ENCODE results near the gene COL18A1. TPM values are rescaled to one million over a fixed set of nuclear protein-coding genes. Genes with fewer than 3 reads are reported as not detected.

COL18A1 gene
- total and polyA plus RNA-seq, 2 of the 8 experiments (the other 6 are each of a cell fraction or from before 2014, with no cell fraction given): 145 to 201 TPM

DNA sequence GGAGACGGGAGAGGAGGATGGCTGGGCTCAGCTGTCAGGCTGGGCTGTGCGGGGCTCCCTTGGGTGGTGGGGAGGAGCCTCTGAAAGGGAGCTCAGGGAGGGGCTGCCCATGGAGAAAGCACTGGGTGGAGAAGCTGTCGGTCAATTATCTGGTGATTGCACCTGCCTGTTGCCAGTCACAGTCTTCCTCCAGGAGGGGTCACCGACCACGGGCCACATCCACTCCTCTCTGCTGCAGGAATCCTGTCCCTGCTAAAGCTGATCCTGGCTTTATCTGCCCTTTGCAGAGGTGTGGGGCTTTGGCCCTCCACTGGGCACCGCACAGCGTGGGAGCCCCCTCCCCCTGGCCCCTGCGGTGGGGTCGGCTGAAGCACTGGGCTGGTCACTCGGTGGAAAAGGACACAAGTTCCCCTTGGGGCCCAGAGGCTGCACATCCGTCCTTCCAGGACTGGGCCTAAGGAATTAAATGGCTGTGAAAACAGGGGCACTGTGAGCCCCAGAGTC, 21.8 kb upstream of the COL18A1 start:
- H2BK5ac ChIP-seq (ENCODE audit: low read depth, low read length): no peak overlapping the region
- H3K18ac ChIP-seq (ENCODE audit: extremely low read depth, low read length): peak overlapping the region; percentile 32; the same call in 1 of the 2 replicates
- peaks cover 0 to 3% of the 10 kb centered on the region in 2 experiments; a peak in 1 of 4 replicates for H3K9me3 ChIP-seq (ENCODE audit: insufficient read depth in 2 of 2, low read depth in 1 of 2, low read length in 1 of 2)
- no peak overlapping the region for H4K8ac ChIP-seq (ENCODE audit: extremely low read depth, insufficient read depth, low read length)
- no peaks in the 10 kb centered on the region for H3K23me2 ChIP-seq (ENCODE audit: low read depth, low read length)
- 0 out of 2 replicates have a peak overlapping the region, but pooled peaks have one; percentile 72 for H2BK20ac ChIP-seq (ENCODE audit: low read length)
- peaks cover 2 to 6% (median 5%) of the 10 kb centered on the region in 4 experiments for H3K4me1 ChIP-seq (replicated peaks in 1 of 4; ENCODE audit: control insufficient read depth in 3 of 4, insufficient read depth in 4 of 4, low read length in 3 of 4)
- no peaks in the 10 kb centered on the region for H4K20me1 ChIP-seq (replicated peaks in 1 of 2; ENCODE audit: control insufficient read depth in 1 of 2, insufficient read depth in 2 of 2, low read length in 2 of 2)
- no peak overlapping the region for H3K56ac ChIP-seq (replicated peaks; ENCODE audit: insufficient read length, low read depth, low read length)
- no peaks in the 10 kb centered on the region for H3K79me2 ChIP-seq (ENCODE audit: control insufficient read depth in 1 of 2, insufficient read depth in 2 of 2, low read length in 2 of 2)
- H2AK5ac ChIP-seq (ENCODE audit: low read depth, low read length): no peak overlapping the region
- TF ChIP-seq EP300 (IDR thresholded peaks at IDR 0.05; ENCODE audit: borderline replicate concordance in 1 of 2, low read depth in 2 of 2, low read length in 2 of 2) (no peak), KDM5A (IDR thresholded peaks at IDR 0.05; ENCODE audit: low read length) (no peak), SIRT6 (IDR thresholded peaks at IDR 0.05; ENCODE audit: low read length) (no peak), CTBP2 (IDR thresholded peaks at IDR 0.05; ENCODE audit: borderline replicate concordance, insufficient read depth, insufficient read length, low read length) (no peak), EZH2 (IDR thresholded peaks at IDR 0.05; ENCODE audit: low read depth, low read length, severe bottlenecking) (no peak), PHF8 (conservative IDR thresholded peaks at IDR 0.05; ENCODE audit: low read depth, low read length) (no peak), SP1 (IDR thresholded peaks at IDR 0.05; ENCODE audit: low read depth, low read length) (no peak)
- no peak overlapping the region for H2AFZ ChIP-seq (ENCODE audit: low read length)
- H3K14ac ChIP-seq (ENCODE audit: insufficient read length): no peak overlapping the region
- ChIA-PET POLR2A (ENCODE audit: partially characterized antibody) (interaction anchor here (1.0 to 1.6 kb wide), 2 partner anchors 9 to 58 kb away, joined by 3 to 4 read pairs; no protein-coding TSS in a partner anchor), CTCF (ENCODE audit: partially characterized antibody) (interaction anchor here (1.1 to 3.3 kb wide), 5 partner anchors 10 to 91 kb away, joined by 3 to 10 read pairs (median 5); no protein-coding TSS in a partner anchor)
- DNase-seq (ENCODE audit: low read depth in 1 of 2, low spot score in 2 of 2) (no peak), FAIRE-seq (no peak)
- H2BK12ac ChIP-seq (ENCODE audit: low read depth, low read length): peak overlapping the region; percentile 75; the same call in 1 of the 2 replicates
- H3K4ac ChIP-seq (replicated peaks; ENCODE audit: insufficient read length, low read depth, low read length): no peak overlapping the region
- no peak overlapping the region for H4K91ac ChIP-seq (replicated peaks; ENCODE audit: insufficient read length, low read length)
- H3K4me3 ChIP-seq (ENCODE audit: extremely low read depth in 1 of 4, insufficient read depth in 2 of 4, low read depth in 3 of 4, low read length in 4 of 4): no peak overlapping the region
- no peaks in the 10 kb centered on the region for H3K36me3 ChIP-seq (ENCODE audit: control insufficient read depth in 2 of 4, insufficient read depth in 4 of 4, low read length in 3 of 4)
- no peak overlapping the region for H3K27ac ChIP-seq (ENCODE audit: low read depth, low read length)
- no peak overlapping the region for H4K5ac ChIP-seq (ENCODE audit: insufficient read length, low read depth, low read length)
- H3K27me3 ChIP-seq (replicated peaks in 1 of 4; ENCODE audit: control insufficient read depth in 3 of 4, extremely low read depth in 1 of 4, insufficient read depth in 3 of 4, low read length in 3 of 4): no peaks in the 10 kb centered on the region
- WGBS, 2 experiments (ENCODE audit: extremely low coverage in 1 of 2, insufficient coverage in 1 of 2, insufficient read length in 1 of 2, insufficient replicate concordance in 2 of 2, low coverage in 1 of 2, low lambda C conversion rate in 2 of 2, missing lambda C conversion rate in 1 of 2): 89% methylated on average over 11 of the region's 11 CpGs; no CpG with 5 or more reads in 1 of the 2 experiments
- peak overlapping the region; percentile 88; the same call in 1 of the 2 replicates for H2BK15ac ChIP-seq (ENCODE audit: low read length)
- no peak overlapping the region for H2BK120ac ChIP-seq (replicated peaks; ENCODE audit: low read depth, low read length)
- no peak overlapping the region for H3K23ac ChIP-seq (ENCODE audit: insufficient read length)
- no peak overlapping the region for H3K9ac ChIP-seq (replicated peaks in 1 of 4; ENCODE audit: extremely low read depth in 1 of 4, low read depth in 3 of 4, low read length in 3 of 4)
- no peaks in the 10 kb centered on the region for H3K79me1 ChIP-seq (ENCODE audit: low read depth, low read length)
- H3K4me2 ChIP-seq (ENCODE audit: insufficient read depth in 1 of 2, low read depth in 2 of 2, low read length in 2 of 2): no peak overlapping the region

Measured in H1 (cell line).